ENCODE results near the gene TNFRSF4. TPM values are rescaled to one million over a fixed set of nuclear protein-coding genes. Genes with fewer than 3 reads are reported as not detected.
"Not testable (repeated sequence)": the region's sequence is repeated elsewhere in the genome, so short reads cannot be mapped to it uniquely, and the experiment has no call there.

Gene TNFRSF4
- total RNA-seq, 1 donor from 2014 or later, result 0.52 TPM

GRCh38 chr1:1255078-1255477 lies 41.1 kb upstream of the TNFRSF4 start:
- Histone ChIP-seq H3K27ac (ENCODE audit: low read depth, low read length) (no peak overlapping the region), H3K27me3 (ENCODE audit: control insufficient read depth in 3 of 3, insufficient read depth in 3 of 3, low read length in 3 of 3) (no peaks in the 10 kb centered on the region), H3K9me3 (ENCODE audit: control insufficient read depth in 3 of 3, low read length in 3 of 3) (no peaks in the 10 kb centered on the region), H3K4me3 (ENCODE audit: low read length in 3 of 3) (no peak overlapping the region), H3K9ac (ENCODE audit: low read depth in 1 of 3, low read length in 3 of 3) (no peak overlapping the region), H3K36me3 (ENCODE audit: control insufficient read depth in 3 of 3, insufficient read depth in 3 of 3, low read length in 3 of 3) (peaks cover 34 to 43% (median 35%) of the 10 kb centered on the region in 3 donors), H3K4me1 (ENCODE audit: control insufficient read depth in 3 of 3, insufficient read depth in 3 of 3, low read length in 3 of 3) (peaks cover 0 to 6% (median 0%) of the 10 kb centered on the region in 3 donors)

- Histone ChIP-seq H3K27ac (ENCODE audit: low read depth, low read length) (no peak overlapping the region), H3K27me3 (ENCODE audit: control insufficient read depth in 3 of 3, insufficient read depth in 3 of 3, low read length in 3 of 3) (no peaks in the 10 kb centered on the region), H3K9ac (ENCODE audit: low read depth in 1 of 3, low read length in 3 of 3) (no peak overlapping the region), H3K9me3 (ENCODE audit: control insufficient read depth in 3 of 3, low read length in 3 of 3) (no peaks in the 10 kb centered on the region), H3K4me1 (ENCODE audit: control insufficient read depth in 3 of 3, insufficient read depth in 3 of 3, low read length in 3 of 3) (peaks cover 0 to 6% (median 0%) of the 10 kb centered on the region in 3 donors), H3K36me3 (ENCODE audit: control insufficient read depth in 3 of 3, insufficient read depth in 3 of 3, low read length in 3 of 3) (peaks cover 30 to 39% (median 30%) of the 10 kb centered on the region in 3 donors), H3K4me3 (ENCODE audit: low read length in 3 of 3) (no peak overlapping the region)
Measured at GRCh38 chr1:1254667-1254998, 40.7 kb upstream of the TNFRSF4 start.

- H3K4me1 ChIP-seq (ENCODE audit: control insufficient read depth in 3 of 3, insufficient read depth in 3 of 3, low read length in 3 of 3), result peaks cover 0 to 5% (median 0%) of the 10 kb centered on the region in 3 donors
- H3K9me3 ChIP-seq (ENCODE audit: control insufficient read depth in 3 of 3, low read length in 3 of 3), result no peaks in the 10 kb centered on the region
- H3K4me3 ChIP-seq (ENCODE audit: low read length in 3 of 3), result no peak overlapping the region
- H3K9ac ChIP-seq (ENCODE audit: low read depth in 1 of 3, low read length in 3 of 3), result no peak overlapping the region
- H3K27me3 ChIP-seq (ENCODE audit: control insufficient read depth in 3 of 3, insufficient read depth in 3 of 3, low read length in 3 of 3), result no peaks in the 10 kb centered on the region
- no peak overlapping the region for H3K27ac ChIP-seq (ENCODE audit: low read depth, low read length)
- peaks cover 26 to 36% (median 27%) of the 10 kb centered on the region in 3 donors for H3K36me3 ChIP-seq (ENCODE audit: control insufficient read depth in 3 of 3, insufficient read depth in 3 of 3, low read length in 3 of 3)
Measured at GRCh38 chr1:1253972-1254666, 40.2 kb upstream of the TNFRSF4 start.

- Histone ChIP-seq H3K4me3 (ENCODE audit: low read length in 3 of 3) (no peak overlapping the region), H3K4me1 (ENCODE audit: control insufficient read depth in 3 of 3, insufficient read depth in 3 of 3, low read length in 3 of 3) (no peaks in the 10 kb centered on the region), H3K27ac (ENCODE audit: low read depth, low read length) (no peak overlapping the region), H3K9me3 (ENCODE audit: control insufficient read depth in 3 of 3, low read length in 3 of 3) (no peaks in the 10 kb centered on the region), H3K27me3 (ENCODE audit: control insufficient read depth in 3 of 3, insufficient read depth in 3 of 3, low read length in 3 of 3) (no peaks in the 10 kb centered on the region), H3K9ac (ENCODE audit: low read depth in 1 of 3, low read length in 3 of 3) (no peak overlapping the region), H3K36me3 (ENCODE audit: control insufficient read depth in 3 of 3, insufficient read depth in 3 of 3, low read length in 3 of 3) (peaks cover 22 to 30% (median 23%) of the 10 kb centered on the region in 3 donors)
Measured at GRCh38 chr1:1253314-1253713, 39.4 kb upstream of the TNFRSF4 start.

- Histone ChIP-seq H3K4me3 (ENCODE audit: low read length in 3 of 3) (no peak overlapping the region), H3K9ac (ENCODE audit: low read depth in 1 of 3, low read length in 3 of 3) (peak overlapping the region in 1 of 3 donors; percentile 16), H3K9me3 (ENCODE audit: control insufficient read depth in 3 of 3, low read length in 3 of 3) (no peaks in the 10 kb centered on the region), H3K27ac (ENCODE audit: low read depth, low read length) (no peak overlapping the region), H3K4me1 (ENCODE audit: control insufficient read depth in 3 of 3, insufficient read depth in 3 of 3, low read length in 3 of 3) (no peaks in the 10 kb centered on the region), H3K36me3 (ENCODE audit: control insufficient read depth in 3 of 3, insufficient read depth in 3 of 3, low read length in 3 of 3) (peaks cover 18 to 25% (median 20%) of the 10 kb centered on the region in 3 donors), H3K27me3 (ENCODE audit: control insufficient read depth in 3 of 3, insufficient read depth in 3 of 3, low read length in 3 of 3) (peaks cover 11 to 21% (median 18%) of the 10 kb centered on the region in 3 donors)
Measured at GRCh38 chr1:1250786-1251284, 36.9 kb upstream of the TNFRSF4 start.

GRCh38 chr1:1248009-1248913 lies 34.3 kb upstream of the TNFRSF4 start:
- not testable (repeated sequence) for H3K9ac ChIP-seq (ENCODE audit: low read depth in 1 of 3, low read length in 3 of 3); H3K27ac ChIP-seq (ENCODE audit: low read depth, low read length); H3K9me3 ChIP-seq (ENCODE audit: control insufficient read depth in 3 of 3, low read length in 3 of 3); H3K4me3 ChIP-seq (ENCODE audit: low read length in 3 of 3); H3K4me1 ChIP-seq (ENCODE audit: control insufficient read depth in 3 of 3, insufficient read depth in 3 of 3, low read length in 3 of 3); H3K36me3 ChIP-seq (ENCODE audit: control insufficient read depth in 3 of 3, insufficient read depth in 3 of 3, low read length in 3 of 3)
- peaks cover 14 to 28% (median 25%) of the 10 kb centered on the region in 3 donors for H3K27me3 ChIP-seq (ENCODE audit: control insufficient read depth in 3 of 3, insufficient read depth in 3 of 3, low read length in 3 of 3)

- Histone ChIP-seq H3K9ac (ENCODE audit: low read depth in 1 of 3, low read length in 3 of 3) (no peak overlapping the region), H3K36me3 (ENCODE audit: control insufficient read depth in 3 of 3, insufficient read depth in 3 of 3, low read length in 3 of 3) (peaks cover 0 to under 1% (median 0%) of the 10 kb centered on the region in 3 donors), H3K27ac (ENCODE audit: low read depth, low read length) (no peak overlapping the region), H3K4me1 (ENCODE audit: control insufficient read depth in 3 of 3, insufficient read depth in 3 of 3, low read length in 3 of 3) (no peaks in the 10 kb centered on the region), H3K9me3 (ENCODE audit: control insufficient read depth in 3 of 3, low read length in 3 of 3) (no peaks in the 10 kb centered on the region), H3K4me3 (ENCODE audit: low read length in 3 of 3) (no peak overlapping the region), H3K27me3 (ENCODE audit: control insufficient read depth in 3 of 3, insufficient read depth in 3 of 3, low read length in 3 of 3) (peaks cover 14 to 28% (median 26%) of the 10 kb centered on the region in 3 donors)
Measured at GRCh38 chr1:1247341-1247913, 33.5 kb upstream of the TNFRSF4 start.

- peaks cover 14 to 28% (median 26%) of the 10 kb centered on the region in 3 donors for H3K27me3 ChIP-seq (ENCODE audit: control insufficient read depth in 3 of 3, insufficient read depth in 3 of 3, low read length in 3 of 3)
- no peaks in the 10 kb centered on the region for H3K36me3 ChIP-seq (ENCODE audit: control insufficient read depth in 3 of 3, insufficient read depth in 3 of 3, low read length in 3 of 3)
- no peaks in the 10 kb centered on the region for H3K4me1 ChIP-seq (ENCODE audit: control insufficient read depth in 3 of 3, insufficient read depth in 3 of 3, low read length in 3 of 3)
- no peaks in the 10 kb centered on the region for H3K9me3 ChIP-seq (ENCODE audit: control insufficient read depth in 3 of 3, low read length in 3 of 3)
- H3K27ac ChIP-seq (ENCODE audit: low read depth, low read length), result no peak within 1 kb of the TSS
- H3K4me3 ChIP-seq (ENCODE audit: low read length in 3 of 3), result no peak within 1 kb of the TSS
- H3K9ac ChIP-seq (ENCODE audit: low read depth in 1 of 3, low read length in 3 of 3), result peak within 1 kb of the TSS in 1 of 3 donors; percentile 33
Measured at GRCh38 chr1:1246577-1247340, 32.8 kb upstream of the TNFRSF4 start, which contains the start of gene C1QTNF12. Gene C1QTNF12 (minus strand): TSS chr1:1246722. CDS start chr1:1246690, 32 bp downstream.

GRCh38 chr1:1245817-1246576 lies 32.0 kb upstream of the TNFRSF4 start:
- Histone ChIP-seq H3K4me1 (ENCODE audit: control insufficient read depth in 3 of 3, insufficient read depth in 3 of 3, low read length in 3 of 3) (no peaks in the 10 kb centered on the region), H3K27me3 (ENCODE audit: control insufficient read depth in 3 of 3, insufficient read depth in 3 of 3, low read length in 3 of 3) (peaks cover 14 to 33% (median 29%) of the 10 kb centered on the region in 3 donors), H3K4me3 (ENCODE audit: low read length in 3 of 3) (no peak overlapping the region), H3K36me3 (ENCODE audit: control insufficient read depth in 3 of 3, insufficient read depth in 3 of 3, low read length in 3 of 3) (no peaks in the 10 kb centered on the region), H3K27ac (ENCODE audit: low read depth, low read length) (no peak overlapping the region), H3K9me3 (ENCODE audit: control insufficient read depth in 3 of 3, low read length in 3 of 3) (no peaks in the 10 kb centered on the region), H3K9ac (ENCODE audit: low read depth in 1 of 3, low read length in 3 of 3) (peak overlapping the region in 1 of 3 donors; percentile 33)

Measured in skeletal muscle tissue (tissue), 4 donors.